PC-9 (cell line): ENCODE measurements around the gene VSIG8. TPM values are rescaled to one million over a fixed set of nuclear protein-coding genes. Genes with fewer than 3 reads are reported as not detected.

Source experiments
- Bru-seq: library from RNA; stranded (reverse); fragments of 400-500 nt; gene quantifications from one replicate; lab custom pipeline; 2021; lab: Mats Ljungman, UMichigan
- BruChase-seq, 2 experiments: library from RNA; stranded (reverse); fragments of 400-500 nt; gene quantifications; one replicate each; lab custom pipeline; 2021; lab: Mats Ljungman, UMichigan
- BruUV-seq: library from RNA; stranded (reverse); fragments of 400-500 nt; replicated peaks from 2 replicates; lab custom pipeline; 2021; lab: Mats Ljungman, UMichigan
- CTCF ChIA-PET: fragments of 300-600 bp; sonication (Branson Sonifier 250); formaldehyde crosslinking; loops from one replicate; lab custom pipeline; 2022; ENCODE audit warnings: antibody characterized with exemption; lab: Charles Lee
- POLR2A ChIA-PET: fragments of 300-600 bp; sonication (Branson Sonifier 250); formaldehyde crosslinking; loops from one replicate; lab custom pipeline; 2022; ENCODE audit warnings: antibody characterized with exemption; ENCODE audit not compliant: unreplicated experiment; lab: Charles Lee
- DNase-seq, 2 experiments: peaks; one replicate each; pipeline versions ENCODE4 v3.0.0 to v3.0.0-alpha.2; 2015 to 2022; ENCODE audit warnings: mixed read lengths in 1 of 2
- H2AFZ ChIP-seq: fragments of 200-600 bp; sonication (generic); 2 replicates; pipeline ENCODE4 v1.8.1; 2017; ENCODE audit warnings: antibody characterized with exemption
- H3F3A ChIP-seq: fragments of 200-600 bp; sonication (generic); 2 replicates; pipeline ENCODE4 v1.8.1; 2017; ENCODE audit warnings: antibody characterized with exemption, mild to moderate bottlenecking, low read depth; ENCODE audit not compliant: insufficient read depth
- H3K27ac ChIP-seq: fragments of 200-600 bp; sonication (generic); 2 replicates; pipeline ENCODE4 v1.6.1; 2016; ENCODE audit warnings: mixed run types
- H3K27me3 ChIP-seq: fragments of 200-600 bp; sonication (generic); 2 replicates; pipeline ENCODE4 v1.6.1; 2016; ENCODE audit warnings: low read depth, mixed run types; ENCODE audit not compliant: insufficient read depth
- H3K36me3 ChIP-seq: fragments of 200-600 bp; sonication (generic); 2 replicates; pipeline ENCODE4 v1.6.1; 2016; ENCODE audit warnings: low read depth, mixed run types
- H3K4me1 ChIP-seq: fragments of 200-600 bp; sonication (generic); replicated peaks from 2 replicates; pipeline ENCODE4 v1.6.1; 2016; ENCODE audit warnings: mixed run types; ENCODE audit not compliant: insufficient read depth
- H3K4me2 ChIP-seq: fragments of 200-600 bp; sonication (generic); 2 replicates; pipeline ENCODE4 v1.6.1; 2017; ENCODE audit warnings: mixed run types
- H3K4me3 ChIP-seq: fragments of 200-600 bp; sonication (generic); 2 replicates; pipeline ENCODE4 v1.6.1; 2016; ENCODE audit warnings: mixed run types
- H3K79me2 ChIP-seq: fragments of 200-600 bp; sonication (generic); 2 replicates; pipeline ENCODE4 v1.6.1; 2017; ENCODE audit warnings: low read depth, mixed run types
- H3K9me2 ChIP-seq: fragments of 200-600 bp; sonication (generic); 2 replicates; pipeline ENCODE4 v1.8.1; 2017; ENCODE audit warnings: mild to moderate bottlenecking; ENCODE audit not compliant: insufficient read depth
- H3K9me3 ChIP-seq: fragments of 200-600 bp; sonication (generic); 2 replicates; pipeline ENCODE4 v1.8.1; 2016; ENCODE audit warnings: low read depth; ENCODE audit not compliant: insufficient read depth
- H4K20me1 ChIP-seq: fragments of 200-600 bp; sonication (generic); 2 replicates; pipeline ENCODE4 v1.8.1; 2017; ENCODE audit not compliant: insufficient read depth
- EZH2 ChIP-seq: fragments of 200-600 bp; sonication (generic); IDR thresholded peaks from 2 replicates; pipeline ENCODE4 v1.8.0; 2017; ENCODE audit warnings: antibody characterized with exemption, low read depth
- intact Hi-C: fragments of 100-400 bp; cut with micrococcal nuclease; formaldehyde crosslinking; loops from one replicate; pipeline ENCODE4 v1.10.0; 2022; ENCODE audit not compliant: unreplicated experiment
- long read RNA-seq: library from polyadenylated mRNA; stranded (forward); transcript quantifications from one replicate; pipeline ENCODE4 v2.0.0, GENCODE V29; 2022
- total RNA-seq: library from RNA; stranded (reverse); gene quantifications from 2 replicates; pipeline ENCODE4 v1.2.3, GENCODE V29; 2021
- TF ChIP-seq, protein P1 (sequence below): fragments of 200-600 bp; sonication (generic); conservative IDR thresholded peaks from 2 replicates; pipeline ENCODE4 v1.6.1; 2017; ENCODE audit warnings: mixed run types, antibody characterized with exemption, mild to moderate bottlenecking, moderate library complexity

Gene VSIG8, protein sequence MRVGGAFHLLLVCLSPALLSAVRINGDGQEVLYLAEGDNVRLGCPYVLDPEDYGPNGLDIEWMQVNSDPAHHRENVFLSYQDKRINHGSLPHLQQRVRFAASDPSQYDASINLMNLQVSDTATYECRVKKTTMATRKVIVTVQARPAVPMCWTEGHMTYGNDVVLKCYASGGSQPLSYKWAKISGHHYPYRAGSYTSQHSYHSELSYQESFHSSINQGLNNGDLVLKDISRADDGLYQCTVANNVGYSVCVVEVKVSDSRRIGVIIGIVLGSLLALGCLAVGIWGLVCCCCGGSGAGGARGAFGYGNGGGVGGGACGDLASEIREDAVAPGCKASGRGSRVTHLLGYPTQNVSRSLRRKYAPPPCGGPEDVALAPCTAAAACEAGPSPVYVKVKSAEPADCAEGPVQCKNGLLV
- not detected in 2 replicates for total RNA-seq
- Bru-seq, nascent RNA = percentile 14 among the genes with signal in this experiment
- BruChase-seq, experiment 1, labeled RNA remaining after a 2-hour chase = percentile 15 among the genes with signal in this experiment
- BruChase-seq, experiment 2, labeled RNA remaining after a 6-hour chase = percentile 24 among the genes with signal in this experiment
- long read RNA-seq = 0 reads

DNA sequence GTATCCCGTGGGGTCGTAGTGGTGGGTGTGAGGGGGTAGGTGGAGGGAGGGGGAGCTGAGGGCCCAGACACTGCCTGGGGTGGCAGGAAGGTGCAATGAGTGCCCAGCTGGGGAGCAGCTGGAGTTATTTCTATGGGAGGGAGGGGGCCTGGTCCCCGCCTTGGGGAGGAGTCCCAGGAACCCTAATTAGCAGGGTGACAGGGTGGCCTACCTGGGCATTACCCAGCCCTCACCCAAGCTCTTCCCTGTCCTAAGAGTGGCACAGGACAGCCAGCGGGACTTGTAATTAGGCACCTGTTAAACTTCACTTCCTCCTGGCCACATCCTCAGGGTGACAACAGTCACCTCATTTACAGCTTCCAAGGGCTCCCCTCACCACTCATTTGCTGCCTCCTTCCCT, at the start of gene VSIG8:
Gene VSIG8 (minus strand): TSS at position 101 of the 400 bp plus-strand sequence. CDS start 136 bp downstream, outside the sequence.
- H3K27ac ChIP-seq = no peak within 1 kb of the TSS
- no peak for TF ChIP-seq EZH2
- TF ChIP-seq, protein P1, sequence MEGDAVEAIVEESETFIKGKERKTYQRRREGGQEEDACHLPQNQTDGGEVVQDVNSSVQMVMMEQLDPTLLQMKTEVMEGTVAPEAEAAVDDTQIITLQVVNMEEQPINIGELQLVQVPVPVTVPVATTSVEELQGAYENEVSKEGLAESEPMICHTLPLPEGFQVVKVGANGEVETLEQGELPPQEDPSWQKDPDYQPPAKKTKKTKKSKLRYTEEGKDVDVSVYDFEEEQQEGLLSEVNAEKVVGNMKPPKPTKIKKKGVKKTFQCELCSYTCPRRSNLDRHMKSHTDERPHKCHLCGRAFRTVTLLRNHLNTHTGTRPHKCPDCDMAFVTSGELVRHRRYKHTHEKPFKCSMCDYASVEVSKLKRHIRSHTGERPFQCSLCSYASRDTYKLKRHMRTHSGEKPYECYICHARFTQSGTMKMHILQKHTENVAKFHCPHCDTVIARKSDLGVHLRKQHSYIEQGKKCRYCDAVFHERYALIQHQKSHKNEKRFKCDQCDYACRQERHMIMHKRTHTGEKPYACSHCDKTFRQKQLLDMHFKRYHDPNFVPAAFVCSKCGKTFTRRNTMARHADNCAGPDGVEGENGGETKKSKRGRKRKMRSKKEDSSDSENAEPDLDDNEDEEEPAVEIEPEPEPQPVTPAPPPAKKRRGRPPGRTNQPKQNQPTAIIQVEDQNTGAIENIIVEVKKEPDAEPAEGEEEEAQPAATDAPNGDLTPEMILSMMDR = no peak
- POLR2A ChIA-PET = no interaction called here
- H3K4me2 ChIP-seq = no peak within 1 kb of the TSS
- BruUV-seq = no TSS peak
- H3F3A ChIP-seq = no peaks in the 10 kb centered on the region
- no peak within 1 kb of the TSS for H2AFZ ChIP-seq
- no peaks in the 10 kb centered on the region for H3K79me2 ChIP-seq
- no peaks in the 10 kb centered on the region for H3K36me3 ChIP-seq
- no peaks in the 10 kb centered on the region for H3K9me2 ChIP-seq
- no peak for DNase-seq
- no peaks in the 10 kb centered on the region for H3K4me1 ChIP-seq
- H3K9me3 ChIP-seq = no peaks in the 10 kb centered on the region
- CTCF ChIA-PET = no interaction called here
- no peaks in the 10 kb centered on the region for H3K27me3 ChIP-seq
- H3K4me3 ChIP-seq = no peak within 1 kb of the TSS
- H4K20me1 ChIP-seq = no peaks in the 10 kb centered on the region
- intact Hi-C loops = no loop called here

DNA sequence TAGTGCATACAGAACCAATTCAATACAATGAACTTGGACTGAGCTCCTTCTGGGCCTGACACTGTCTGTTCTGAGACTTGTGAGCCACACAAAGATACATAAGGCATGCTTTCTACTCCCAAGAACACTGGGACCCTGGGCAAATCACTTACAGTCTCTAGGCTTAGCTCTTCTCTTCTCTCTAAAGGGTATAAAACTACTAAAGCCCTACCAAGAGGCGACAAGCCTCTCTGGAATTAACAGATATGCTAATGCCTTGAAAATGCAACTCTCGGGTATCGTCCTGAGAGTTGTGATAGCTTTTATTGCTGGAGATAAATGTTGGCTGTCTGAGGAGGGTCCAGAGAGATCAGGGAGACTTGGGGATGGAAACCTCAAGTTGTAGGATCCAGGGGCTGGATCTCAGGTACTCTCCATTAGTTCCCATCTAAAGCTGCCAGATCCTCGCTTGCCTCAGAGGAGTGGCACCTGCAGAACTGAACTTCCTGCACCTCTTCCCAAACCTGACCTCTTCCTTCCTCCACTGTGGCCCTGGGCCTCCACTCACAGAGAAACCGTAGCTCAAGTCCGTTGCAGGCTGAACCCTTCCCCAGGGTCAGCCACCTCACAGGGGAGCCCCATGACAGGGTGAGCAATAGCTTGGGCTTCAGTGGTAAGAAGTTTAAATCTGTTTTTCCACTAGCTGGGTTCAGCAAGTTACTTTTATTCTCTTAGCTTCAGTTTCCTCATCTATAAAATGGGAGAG, 49.0 kb upstream of the VSIG8 start:
- Histone ChIP-seq H3F3A (peaks cover 61% of the 10 kb centered on the region), H3K9me3 (no peaks in the 10 kb centered on the region), H4K20me1 (no peaks in the 10 kb centered on the region), H3K36me3 (no peaks in the 10 kb centered on the region), H3K4me3 (no peak overlapping the region), H3K4me1 (peaks cover 99% of the 10 kb centered on the region), H3K79me2 (no peaks in the 10 kb centered on the region), H3K4me2 (peak overlapping the region; percentile 75), H3K27ac (peak overlapping the region; percentile 78), H3K9me2 (no peaks in the 10 kb centered on the region), H2AFZ (no peak overlapping the region), H3K27me3 (no peaks in the 10 kb centered on the region)
- TF ChIP-seq, protein P1 = no peak
- no peak for TF ChIP-seq EZH2
- no TSS peak for BruUV-seq
- no peak for DNase-seq
- ChIA-PET POLR2A (interaction anchor here (0.8 to 1.6 kb wide), 4 partner anchors 11 to 42 kb away, joined by 4 to 7 read pairs (median 4); partner anchors contain the start of genes CFAP45 and SLAMF9), CTCF (no interaction called here)
- intact Hi-C loops = no loop called here
